Measurements from ENCODE around the gene ACAA2. TPM values are rescaled to one million over a fixed set of nuclear protein-coding genes. Genes with fewer than 3 reads are reported as not detected.

Gene ACAA2
- total and polyA plus RNA-seq, 2 donors = 44.5 to 54.5 TPM

DNA sequence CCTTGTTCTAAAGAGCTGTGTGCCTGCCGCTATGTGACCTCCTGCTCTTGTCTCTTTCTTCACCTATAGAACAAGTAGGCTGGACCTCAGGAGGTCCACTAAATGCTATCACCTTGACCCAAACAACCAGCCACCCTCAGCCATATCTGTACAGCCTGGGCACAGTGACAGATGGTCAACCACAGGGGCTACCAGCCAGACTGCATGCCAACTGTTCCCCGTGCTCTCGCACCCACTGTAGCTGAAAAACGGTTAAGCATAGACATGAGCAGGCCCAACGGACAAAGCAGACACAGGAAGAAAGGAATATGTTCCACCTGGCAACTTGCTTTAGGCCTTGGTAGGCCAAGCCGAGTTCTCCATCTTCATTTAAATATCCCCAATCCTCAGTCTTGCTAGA is 43.2 kb upstream of the ACAA2 start:
- Histone ChIP-seq H3K4me3 (ENCODE audit: low read length in 2 of 2) (no peak overlapping the region), H3K9me3 (ENCODE audit: control insufficient read depth in 2 of 2, insufficient read depth in 1 of 2, low read length in 1 of 2) (no peaks in the 10 kb centered on the region), H3K4me1 (ENCODE audit: control insufficient read depth in 2 of 2, insufficient read depth in 2 of 2, low read length in 2 of 2) (no peaks in the 10 kb centered on the region), H3K27ac (ENCODE audit: low read depth in 1 of 2, low read length in 1 of 2) (no peak overlapping the region), H3K36me3 (ENCODE audit: control insufficient read depth in 2 of 2, insufficient read depth in 2 of 2, low read length in 1 of 2) (no peaks in the 10 kb centered on the region), H3K27me3 (ENCODE audit: control insufficient read depth in 2 of 2, insufficient read depth in 1 of 2, low read length in 1 of 2) (no peaks in the 10 kb centered on the region)
- DNase-seq (ENCODE audit: low read depth in 6 of 9, low spot score in 9 of 9) = no peak
- WGBS = 97% methylated on average over 6 of the region's 6 CpGs

DNA sequence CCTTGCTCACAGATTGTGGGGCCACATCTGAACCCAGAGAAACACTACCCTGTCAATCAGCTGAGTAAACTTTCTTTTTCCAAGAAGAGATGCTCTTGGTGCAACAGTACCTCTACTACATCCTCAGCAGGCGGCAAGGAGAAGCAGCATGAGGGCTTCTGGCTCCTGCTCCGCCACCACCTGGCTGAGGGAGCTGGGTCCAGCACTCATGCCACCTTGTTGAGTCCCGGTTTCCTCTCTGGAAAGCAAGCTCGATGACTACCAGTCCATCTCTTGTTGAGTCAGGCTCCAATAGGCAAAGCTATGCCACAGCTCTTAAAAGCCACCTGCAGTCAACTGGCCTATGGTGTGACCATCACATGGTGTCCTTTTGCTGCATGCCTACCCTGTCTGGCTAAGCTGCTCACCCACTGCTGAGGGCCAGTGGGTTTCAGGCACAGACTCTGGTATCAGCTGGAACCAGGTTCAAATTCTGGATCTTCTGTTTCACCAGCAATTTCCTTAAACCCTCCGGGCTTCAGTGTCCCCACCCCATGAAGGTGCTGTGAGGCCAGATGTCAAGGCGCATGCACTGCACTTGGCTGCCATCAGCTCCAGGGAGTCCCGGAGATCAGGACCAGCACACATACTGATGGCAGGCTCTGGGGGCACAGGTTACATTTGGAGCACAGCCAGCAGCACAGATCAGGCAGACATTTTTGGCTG is 42.5 kb upstream of the ACAA2 start:
- no peaks in the 10 kb centered on the region for H3K36me3 ChIP-seq (ENCODE audit: control insufficient read depth in 2 of 2, insufficient read depth in 2 of 2, low read length in 1 of 2)
- no peaks in the 10 kb centered on the region for H3K27me3 ChIP-seq (ENCODE audit: control insufficient read depth in 2 of 2, insufficient read depth in 1 of 2, low read length in 1 of 2)
- no peak overlapping the region for H3K27ac ChIP-seq (ENCODE audit: low read depth in 1 of 2, low read length in 1 of 2)
- no peaks in the 10 kb centered on the region for H3K4me1 ChIP-seq (ENCODE audit: control insufficient read depth in 2 of 2, insufficient read depth in 2 of 2, low read length in 2 of 2)
- DNase-seq (ENCODE audit: low read depth in 6 of 9, low spot score in 9 of 9) = no peak
- H3K9me3 ChIP-seq (ENCODE audit: control insufficient read depth in 2 of 2, insufficient read depth in 1 of 2, low read length in 1 of 2) = no peaks in the 10 kb centered on the region
- WGBS = 97% methylated on average over 7 of the region's 7 CpGs
- H3K4me3 ChIP-seq (ENCODE audit: low read length in 2 of 2) = no peak overlapping the region

DNA sequence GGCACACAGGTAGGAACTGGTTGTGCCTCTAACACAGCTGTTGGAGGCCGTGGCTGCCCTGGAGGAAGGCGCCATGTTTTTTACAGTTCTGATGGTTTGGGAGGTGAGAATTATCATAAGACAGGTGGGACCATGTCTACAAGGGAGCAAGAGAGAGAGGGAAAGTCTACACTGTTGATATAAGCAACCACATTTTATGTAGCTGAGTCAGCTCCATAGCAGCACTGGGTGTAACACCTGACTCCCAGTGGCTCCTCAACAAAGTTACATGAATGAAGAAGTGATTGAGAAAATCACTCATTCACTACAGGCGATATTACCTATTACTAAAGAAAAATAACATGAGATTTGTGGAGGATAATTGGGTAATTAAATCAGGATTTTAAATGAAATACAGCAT is 41.3 kb upstream of the ACAA2 start:
- H3K36me3 ChIP-seq (ENCODE audit: control insufficient read depth in 2 of 2, insufficient read depth in 2 of 2, low read length in 1 of 2) = no peaks in the 10 kb centered on the region
- H3K4me3 ChIP-seq (ENCODE audit: low read length in 2 of 2) = no peak overlapping the region
- 95% methylated on average over 3 of the region's 3 CpGs for WGBS
- H3K9me3 ChIP-seq (ENCODE audit: control insufficient read depth in 2 of 2, insufficient read depth in 1 of 2, low read length in 1 of 2) = no peaks in the 10 kb centered on the region
- no peak for DNase-seq (ENCODE audit: low read depth in 6 of 9, low spot score in 9 of 9)
- no peaks in the 10 kb centered on the region for H3K4me1 ChIP-seq (ENCODE audit: control insufficient read depth in 2 of 2, insufficient read depth in 2 of 2, low read length in 2 of 2)
- H3K27ac ChIP-seq (ENCODE audit: low read depth in 1 of 2, low read length in 1 of 2) = no peak overlapping the region
- peaks cover 0 to 2% of the 10 kb centered on the region in 2 donors for H3K27me3 ChIP-seq (ENCODE audit: control insufficient read depth in 2 of 2, insufficient read depth in 1 of 2, low read length in 1 of 2)

DNA sequence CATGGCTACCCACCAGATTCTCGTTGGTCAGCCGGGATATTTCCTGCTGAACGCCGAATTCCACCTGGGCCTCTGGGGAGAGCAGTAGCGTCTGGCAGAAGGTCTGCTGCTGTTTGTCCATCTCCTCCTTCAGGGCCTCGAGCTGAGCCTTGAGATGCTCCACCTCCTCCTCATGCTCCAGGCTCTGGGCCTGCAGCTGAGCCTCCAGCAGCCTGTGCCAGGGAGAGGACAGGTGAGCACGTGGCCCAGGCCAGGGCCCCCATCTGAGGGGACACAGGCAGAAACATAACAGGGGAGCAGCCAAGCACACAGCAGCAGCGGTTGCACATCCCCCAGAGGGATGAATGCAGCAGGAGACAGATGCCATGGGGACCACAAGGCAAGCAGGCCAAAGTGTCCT is 40.1 kb upstream of the ACAA2 start:
- Histone ChIP-seq H3K9me3 (ENCODE audit: control insufficient read depth in 2 of 2, insufficient read depth in 1 of 2, low read length in 1 of 2) (no peaks in the 10 kb centered on the region), H3K27ac (ENCODE audit: low read depth in 1 of 2, low read length in 1 of 2) (no peak overlapping the region), H3K27me3 (ENCODE audit: control insufficient read depth in 2 of 2, insufficient read depth in 1 of 2, low read length in 1 of 2) (peaks cover 0 to 5% of the 10 kb centered on the region in 2 donors), H3K4me1 (ENCODE audit: control insufficient read depth in 2 of 2, insufficient read depth in 2 of 2, low read length in 2 of 2) (no peaks in the 10 kb centered on the region), H3K4me3 (ENCODE audit: low read length in 2 of 2) (no peak overlapping the region), H3K36me3 (ENCODE audit: control insufficient read depth in 2 of 2, insufficient read depth in 2 of 2, low read length in 1 of 2) (no peaks in the 10 kb centered on the region)
- 93% methylated on average over 8 of the region's 8 CpGs for WGBS
- no peak for DNase-seq (ENCODE audit: low read depth in 6 of 9, low spot score in 9 of 9)

DNA sequence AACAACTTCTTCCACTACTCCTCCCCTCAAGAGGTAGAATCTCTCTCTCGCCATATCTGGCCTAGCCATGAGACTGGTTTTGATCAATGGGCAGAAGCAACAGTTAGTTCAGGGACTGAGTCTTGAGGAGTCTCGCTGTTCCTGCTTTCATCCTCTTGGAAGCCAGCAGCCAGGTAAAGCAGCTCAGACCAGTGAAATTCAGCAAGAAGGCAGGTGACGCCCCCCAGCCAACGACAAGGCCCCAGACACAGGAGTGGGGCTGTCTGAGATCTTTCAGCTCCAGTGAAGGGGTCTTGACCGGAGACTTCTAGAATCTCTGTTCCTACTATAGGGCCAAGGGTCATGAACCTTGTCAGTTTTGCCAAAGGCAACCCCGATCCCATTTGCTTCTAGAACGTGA is 39.7 kb upstream of the ACAA2 start:
- Histone ChIP-seq H3K4me1 (ENCODE audit: control insufficient read depth in 2 of 2, insufficient read depth in 2 of 2, low read length in 2 of 2) (no peaks in the 10 kb centered on the region), H3K9me3 (ENCODE audit: control insufficient read depth in 2 of 2, insufficient read depth in 1 of 2, low read length in 1 of 2) (no peaks in the 10 kb centered on the region), H3K27me3 (ENCODE audit: control insufficient read depth in 2 of 2, insufficient read depth in 1 of 2, low read length in 1 of 2) (peaks cover 0 to 5% of the 10 kb centered on the region in 2 donors), H3K4me3 (ENCODE audit: low read length in 2 of 2) (no peak overlapping the region), H3K27ac (ENCODE audit: low read depth in 1 of 2, low read length in 1 of 2) (no peak overlapping the region), H3K36me3 (ENCODE audit: control insufficient read depth in 2 of 2, insufficient read depth in 2 of 2, low read length in 1 of 2) (no peaks in the 10 kb centered on the region)
- DNase-seq (ENCODE audit: low read depth in 6 of 9, low spot score in 9 of 9) = no peak
- 82% methylated on average over 7 of the region's 7 CpGs for WGBS

DNA sequence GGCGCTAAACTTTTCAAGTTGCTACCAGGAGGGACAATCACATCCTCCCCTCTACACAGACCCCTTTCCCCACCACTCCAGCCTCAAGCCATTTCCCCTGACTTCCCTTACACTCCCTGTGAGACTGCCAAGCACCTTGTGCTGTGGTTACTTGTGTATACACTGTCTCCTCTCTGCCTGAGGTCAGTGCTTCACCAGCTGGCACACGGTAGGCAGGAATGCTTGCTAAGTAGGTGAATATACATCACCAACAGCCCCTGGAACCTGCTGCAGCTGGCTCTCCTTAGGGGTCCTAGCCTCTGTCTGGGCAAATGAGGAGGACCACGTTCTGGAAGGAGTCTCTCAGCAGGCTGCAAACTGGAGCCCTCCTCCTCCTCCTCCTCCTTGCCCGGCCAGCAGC is 38.3 kb upstream of the ACAA2 start:
- 84% methylated on average over 4 of the region's 4 CpGs for WGBS
- DNase-seq (ENCODE audit: low read depth in 6 of 9, low spot score in 9 of 9) = no peak
- no peaks in the 10 kb centered on the region for H3K4me1 ChIP-seq (ENCODE audit: control insufficient read depth in 2 of 2, insufficient read depth in 2 of 2, low read length in 2 of 2)

DNA sequence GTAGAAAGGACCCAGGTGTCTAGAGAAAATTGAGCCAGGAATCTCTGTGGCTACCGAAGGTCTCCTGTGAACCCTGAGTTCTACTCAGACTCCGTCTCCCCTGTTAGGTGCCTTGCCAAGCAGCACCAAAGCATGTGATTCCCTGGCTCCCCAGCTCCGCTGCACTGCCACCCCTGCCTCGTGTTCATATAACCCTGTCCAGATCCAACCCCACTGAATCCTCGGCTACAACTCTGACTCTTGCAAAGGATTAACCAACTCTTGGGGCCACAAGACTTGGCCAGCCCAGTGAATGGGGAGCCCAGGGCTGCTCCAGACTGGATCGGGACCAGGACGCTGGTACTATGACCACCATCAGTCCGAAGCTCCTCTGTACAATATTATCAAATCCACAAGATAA is 37.3 kb upstream of the ACAA2 start:
- Histone ChIP-seq H3K4me1 (ENCODE audit: control insufficient read depth in 2 of 2, insufficient read depth in 2 of 2, low read length in 2 of 2) (no peaks in the 10 kb centered on the region), H3K27ac (ENCODE audit: low read depth in 1 of 2, low read length in 1 of 2) (no peak overlapping the region)
- 96% methylated on average over 8 of the region's 8 CpGs for WGBS

More for the DNA sequence above, 38.3 kb upstream of the ACAA2 start:
- Histone ChIP-seq H3K27ac (ENCODE audit: low read depth in 1 of 2, low read length in 1 of 2) (no peak overlapping the region), H3K9me3 (ENCODE audit: control insufficient read depth in 2 of 2, insufficient read depth in 1 of 2, low read length in 1 of 2) (no peaks in the 10 kb centered on the region), H3K36me3 (ENCODE audit: control insufficient read depth in 2 of 2, insufficient read depth in 2 of 2, low read length in 1 of 2) (no peaks in the 10 kb centered on the region), H3K27me3 (ENCODE audit: control insufficient read depth in 2 of 2, insufficient read depth in 1 of 2, low read length in 1 of 2) (peaks cover 0 to 5% of the 10 kb centered on the region in 2 donors), H3K4me3 (ENCODE audit: low read length in 2 of 2) (no peak overlapping the region)

DNA sequence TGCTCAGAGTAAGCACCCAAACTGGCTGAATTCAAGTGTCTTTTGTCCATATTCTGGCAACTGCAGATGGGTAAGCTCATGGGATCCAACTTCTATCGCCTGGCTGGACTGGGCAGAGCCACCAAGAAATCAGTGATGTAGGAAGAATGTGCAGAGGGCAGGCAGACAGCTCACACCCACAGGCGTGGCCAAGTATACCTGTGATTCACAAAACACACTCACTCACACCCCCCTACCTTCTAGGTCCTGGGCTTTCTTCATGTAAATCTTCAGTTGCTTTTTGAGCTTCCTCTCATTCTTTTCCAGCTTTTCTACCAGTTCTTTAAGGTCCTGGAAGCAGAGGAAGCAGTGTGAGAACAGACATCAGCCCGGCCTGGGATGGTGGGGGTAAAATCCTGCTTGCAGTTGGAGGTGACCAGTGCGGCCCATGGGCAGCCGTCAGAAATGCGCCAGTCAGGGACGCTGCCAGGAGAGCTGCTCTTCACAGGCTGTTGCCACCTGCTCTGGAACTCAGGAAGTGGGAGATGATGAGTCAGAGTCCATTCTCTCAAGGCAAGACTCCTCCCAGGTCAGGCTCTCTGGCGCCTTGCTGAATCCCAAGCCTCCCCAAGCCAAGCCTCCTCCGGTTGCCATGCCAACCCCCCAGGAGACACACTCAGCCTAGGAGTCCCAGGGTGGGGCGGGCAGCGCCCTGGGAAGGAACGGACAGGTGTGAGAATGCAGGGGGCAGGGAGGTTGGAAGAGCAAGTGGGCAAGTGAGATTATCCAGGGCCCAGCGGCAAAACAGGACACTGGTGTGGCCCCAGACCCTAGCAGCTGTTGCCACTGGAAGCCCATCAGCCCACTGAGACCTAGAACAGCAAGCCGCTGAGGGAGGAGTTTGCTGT is 36.2 kb upstream of the ACAA2 start:
- no peak for DNase-seq (ENCODE audit: low read depth in 6 of 9, low spot score in 9 of 9)
- Histone ChIP-seq H3K4me1 (ENCODE audit: control insufficient read depth in 2 of 2, insufficient read depth in 2 of 2, low read length in 2 of 2) (no peaks in the 10 kb centered on the region), H3K27ac (ENCODE audit: low read depth in 1 of 2, low read length in 1 of 2) (no peak overlapping the region), H3K36me3 (ENCODE audit: control insufficient read depth in 2 of 2, insufficient read depth in 2 of 2, low read length in 1 of 2) (no peaks in the 10 kb centered on the region), H3K27me3 (ENCODE audit: control insufficient read depth in 2 of 2, insufficient read depth in 1 of 2, low read length in 1 of 2) (peaks cover 0 to 5% of the 10 kb centered on the region in 2 donors), H3K9me3 (ENCODE audit: control insufficient read depth in 2 of 2, insufficient read depth in 1 of 2, low read length in 1 of 2) (no peaks in the 10 kb centered on the region), H3K4me3 (ENCODE audit: low read length in 2 of 2) (no peak overlapping the region)
- WGBS = 67% methylated on average over 14 of the region's 14 CpGs

More for the DNA sequence above, 37.3 kb upstream of the ACAA2 start:
- H3K36me3 ChIP-seq (ENCODE audit: control insufficient read depth in 2 of 2, insufficient read depth in 2 of 2, low read length in 1 of 2) = no peaks in the 10 kb centered on the region
- H3K27me3 ChIP-seq (ENCODE audit: control insufficient read depth in 2 of 2, insufficient read depth in 1 of 2, low read length in 1 of 2) = peaks cover 0 to 5% of the 10 kb centered on the region in 2 donors
- no peak for DNase-seq (ENCODE audit: low read depth in 6 of 9, low spot score in 9 of 9)
- no peaks in the 10 kb centered on the region for H3K9me3 ChIP-seq (ENCODE audit: control insufficient read depth in 2 of 2, insufficient read depth in 1 of 2, low read length in 1 of 2)
- H3K4me3 ChIP-seq (ENCODE audit: low read length in 2 of 2) = no peak overlapping the region

DNA sequence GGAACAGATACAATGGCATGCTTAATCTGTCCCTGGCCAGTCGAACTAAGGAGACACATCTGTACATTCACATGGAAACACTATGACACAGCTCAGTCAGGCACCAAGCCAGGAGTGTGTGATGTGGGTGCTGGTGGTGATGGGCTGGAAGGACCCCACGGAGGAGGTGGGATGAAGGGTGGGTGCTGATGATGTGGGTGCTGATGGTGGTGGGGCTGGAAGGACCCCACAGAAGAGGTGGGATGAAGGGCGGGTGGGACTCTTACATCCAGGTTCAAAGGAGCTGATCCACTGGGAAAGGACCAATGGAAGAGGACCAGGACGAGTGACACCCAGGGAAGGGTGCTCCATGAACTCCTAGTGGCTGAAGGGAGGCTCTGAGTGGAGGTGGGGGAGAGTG is 34.8 kb upstream of the ACAA2 start:
- Histone ChIP-seq H3K9me3 (ENCODE audit: control insufficient read depth in 2 of 2, insufficient read depth in 1 of 2, low read length in 1 of 2) (no peaks in the 10 kb centered on the region), H3K4me1 (ENCODE audit: control insufficient read depth in 2 of 2, insufficient read depth in 2 of 2, low read length in 2 of 2) (no peaks in the 10 kb centered on the region), H3K4me3 (ENCODE audit: low read length in 2 of 2) (no peak overlapping the region), H3K27me3 (ENCODE audit: control insufficient read depth in 2 of 2, insufficient read depth in 1 of 2, low read length in 1 of 2) (peaks cover 0 to 5% of the 10 kb centered on the region in 2 donors), H3K27ac (ENCODE audit: low read depth in 1 of 2, low read length in 1 of 2) (no peak overlapping the region), H3K36me3 (ENCODE audit: control insufficient read depth in 2 of 2, insufficient read depth in 2 of 2, low read length in 1 of 2) (no peaks in the 10 kb centered on the region)
- DNase-seq (ENCODE audit: low read depth in 6 of 9, low spot score in 9 of 9) = no peak
- WGBS = 90% methylated on average over 4 of the region's 4 CpGs

All from thymus (tissue), 11 donors.